Endometrium (tissue), 2 donors: Measurements from ENCODE around the gene DCC.

Source experiments
- FAIRE-seq: peaks from 2 replicates; lab custom pipeline; 2012; peaks lifted over from hg19 to GRCh38; lab: Jason Lieb, UNC
- donor health status: control.
- donor health status: control.

The DCC gene

DNA sequence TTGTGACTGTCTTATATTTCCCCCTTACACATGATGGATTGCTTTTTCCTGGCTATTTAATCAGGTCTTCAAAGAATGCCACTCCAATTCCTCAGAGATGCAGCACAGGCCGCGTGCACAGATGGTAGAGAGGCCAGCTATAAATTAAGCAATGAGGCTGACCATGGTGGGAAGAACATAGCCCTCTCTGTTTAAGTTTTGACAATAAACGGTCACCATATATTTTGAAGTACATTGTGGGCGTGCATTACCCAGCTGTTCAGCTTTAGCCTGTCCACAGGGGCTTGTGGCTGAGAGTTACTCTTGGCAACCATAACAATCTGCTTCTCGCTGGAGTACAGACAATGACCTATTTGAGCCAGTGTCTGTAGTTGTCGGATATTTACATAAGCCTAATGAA, 730.8 kb downstream of the DCC start:
- no peak for FAIRE-seq

DNA sequence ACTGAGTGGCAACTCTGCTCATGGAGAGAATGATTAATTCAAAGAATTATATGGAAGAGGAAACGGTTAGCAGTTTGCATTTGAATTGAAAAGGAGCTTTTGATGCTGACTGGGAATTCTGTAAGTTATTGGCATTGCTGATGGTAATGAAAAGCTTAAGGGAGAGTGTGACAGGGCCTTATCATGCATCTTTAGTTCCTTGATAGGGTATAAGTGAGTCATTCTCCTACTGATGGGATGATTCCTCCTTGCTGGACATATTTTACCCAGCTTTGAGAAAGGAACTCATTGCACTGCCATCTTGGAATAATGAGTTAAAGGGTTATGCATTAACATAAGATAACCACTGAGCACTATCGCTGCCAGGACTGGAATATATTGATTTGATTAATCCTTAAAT, 740.7 kb downstream of the DCC start:
- FAIRE-seq: no peak

DNA sequence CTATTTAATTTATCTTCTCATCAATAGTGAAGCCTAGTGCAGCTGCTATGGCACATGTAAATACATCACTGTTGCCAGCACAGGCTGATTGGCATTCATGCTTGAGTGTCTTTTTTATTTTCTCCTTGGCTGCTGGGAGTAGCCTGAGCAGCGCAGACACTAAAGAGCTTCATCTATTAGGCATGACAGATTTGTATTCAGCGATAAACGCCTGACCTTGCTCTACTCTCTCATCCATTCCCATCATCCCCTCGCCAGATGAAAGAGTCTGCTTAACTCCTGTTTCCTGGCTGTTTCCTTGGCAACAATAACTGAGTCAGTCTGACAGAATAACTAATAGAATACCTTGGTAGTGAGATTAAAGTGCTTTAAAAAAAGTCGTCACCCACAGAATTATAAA, 753.6 kb downstream of the DCC start:
- no peak for FAIRE-seq

- no peak for FAIRE-seq
Measured at GRCh38 chr18:53101536-53102105, 761.6 kb downstream of the DCC start.

DNA sequence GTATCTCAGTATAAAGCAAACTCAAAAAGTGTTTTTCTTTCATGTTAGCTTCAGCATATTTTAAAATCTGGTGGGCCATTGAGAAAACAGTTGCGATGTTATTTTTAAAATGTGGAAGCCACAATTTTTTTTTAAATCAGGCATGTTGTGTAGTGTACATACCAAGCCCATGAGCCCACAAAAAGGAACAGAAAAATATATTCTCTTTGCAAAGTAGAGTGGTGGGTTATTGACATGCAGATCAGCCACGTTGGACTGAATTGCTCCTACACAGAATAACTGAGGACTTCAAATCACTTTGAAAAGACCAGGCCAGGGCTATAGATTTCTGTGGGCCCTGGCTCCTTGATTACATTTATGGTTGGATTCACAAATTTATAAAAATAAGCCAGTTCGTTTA, 774.4 kb downstream of the DCC start:
- no peak for FAIRE-seq

GRCh38 chr18:53115876-53116585, 776.0 kb downstream of the DCC start:
- no peak for FAIRE-seq

DNA sequence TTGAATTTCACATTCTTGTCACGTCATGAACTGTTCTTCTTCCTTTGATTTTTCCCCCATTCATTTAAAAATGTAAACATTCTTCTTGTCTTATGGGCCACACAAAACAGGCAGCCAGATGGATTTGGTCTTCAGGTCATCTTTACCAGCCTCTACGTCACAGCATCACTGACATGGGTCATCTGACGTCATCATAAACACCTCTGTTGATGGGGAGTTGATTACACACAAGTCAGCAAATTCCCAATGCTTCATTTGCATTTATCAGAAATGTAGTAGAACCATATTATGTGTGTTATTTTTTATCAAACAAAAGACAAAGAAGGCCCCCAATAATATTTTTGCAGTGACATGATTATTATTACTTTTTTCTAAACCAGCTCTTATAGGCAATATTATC, 777.9 kb downstream of the DCC start:
- FAIRE-seq: no peak

DNA sequence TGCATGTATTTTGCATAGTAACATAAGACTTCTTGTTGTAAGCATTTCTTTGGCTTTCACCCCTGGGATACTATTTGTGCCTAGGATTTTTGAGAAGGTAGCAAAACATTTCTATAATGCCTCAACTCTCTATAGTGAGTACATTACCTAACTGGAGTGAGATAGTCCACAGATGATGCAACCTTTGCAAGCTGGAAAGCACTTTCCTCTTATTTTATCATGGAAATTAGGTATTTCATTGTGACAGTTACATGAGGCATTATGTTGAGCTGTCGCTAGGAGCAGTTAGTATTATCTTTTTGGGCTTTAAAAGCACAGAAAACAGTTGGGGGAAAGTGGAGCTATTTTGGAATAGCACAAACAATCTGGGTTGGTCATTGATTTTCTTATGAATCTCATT, 786.2 kb downstream of the DCC start:
- FAIRE-seq: no peak

DNA sequence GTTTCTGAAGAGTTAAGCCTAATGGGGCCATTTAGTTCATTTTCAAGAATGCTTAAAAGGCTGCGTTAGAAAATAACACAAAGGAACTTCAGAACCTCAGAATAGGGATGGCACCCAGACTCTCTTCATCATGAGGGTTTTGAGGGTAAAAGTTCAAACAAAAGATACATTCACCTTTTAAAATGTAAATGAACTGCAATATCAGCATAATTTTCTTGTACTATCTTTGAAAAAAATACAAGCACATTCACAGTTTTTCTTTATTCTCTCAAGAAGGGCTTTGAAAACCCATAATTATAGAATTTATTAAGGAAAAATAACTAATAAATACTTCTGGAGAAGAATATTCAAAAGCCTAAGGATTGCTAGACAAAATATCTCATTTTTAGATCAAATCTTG, 791.0 kb downstream of the DCC start:
- no peak for FAIRE-seq

GRCh38 chr18:53134711-53135110, 794.7 kb downstream of the DCC start:
- FAIRE-seq: no peak

- FAIRE-seq: no peak
Measured at GRCh38 chr18:53135654-53136053, 795.7 kb downstream of the DCC start.

DNA sequence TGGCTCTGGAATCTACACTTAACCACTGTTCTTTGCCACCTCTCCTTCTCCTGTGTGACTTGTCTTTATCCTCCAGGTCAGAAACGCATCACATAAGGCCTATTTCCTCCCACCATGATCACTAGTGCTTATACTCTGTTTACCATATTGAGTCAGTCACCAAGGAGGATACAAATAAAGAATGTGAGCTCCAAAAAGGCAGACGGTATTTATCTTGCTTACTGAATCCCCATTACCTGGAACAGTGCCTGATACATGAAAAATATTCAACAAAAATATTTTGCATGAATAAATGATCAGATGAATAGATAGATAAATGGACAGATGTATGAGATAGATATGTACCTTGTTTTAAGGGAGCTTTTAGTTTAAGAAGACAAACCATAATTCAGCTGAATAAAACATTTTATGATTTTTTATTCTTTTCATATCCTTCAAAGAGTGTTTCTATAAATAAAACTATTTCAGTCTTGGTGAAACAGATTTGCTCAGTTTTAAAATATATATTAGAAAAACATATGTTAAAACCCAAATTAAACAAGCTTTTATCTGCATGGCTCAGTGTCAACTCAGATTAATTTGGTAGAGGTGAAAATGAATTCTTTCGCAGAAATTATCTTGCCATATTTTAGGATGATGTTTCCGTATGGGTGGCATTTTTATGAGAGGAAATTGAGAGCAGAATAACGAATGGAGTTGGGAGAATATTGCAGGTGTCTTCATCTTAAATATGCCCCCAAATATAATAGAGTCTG, 799.9 kb downstream of the DCC start:
- no peak for FAIRE-seq

DNA sequence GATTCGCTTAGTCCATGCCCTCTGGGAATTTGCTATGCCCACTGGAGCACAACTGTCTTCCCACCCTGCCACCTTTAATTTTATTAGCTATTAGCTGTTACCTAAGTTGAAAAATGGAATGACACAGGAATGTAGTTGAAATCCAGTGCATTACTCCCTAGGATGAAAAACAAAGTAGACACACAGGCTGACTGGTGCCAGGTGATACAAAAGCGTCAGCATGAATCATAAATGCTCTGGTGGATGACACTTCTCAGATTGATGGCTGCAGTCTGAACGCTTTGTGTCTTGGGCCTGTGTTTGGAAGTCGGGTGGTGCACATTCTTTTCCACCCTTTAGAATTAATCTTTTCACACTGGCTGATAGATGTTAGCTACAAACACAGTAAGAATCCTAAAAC, 802.0 kb downstream of the DCC start:
- FAIRE-seq: no peak

DNA sequence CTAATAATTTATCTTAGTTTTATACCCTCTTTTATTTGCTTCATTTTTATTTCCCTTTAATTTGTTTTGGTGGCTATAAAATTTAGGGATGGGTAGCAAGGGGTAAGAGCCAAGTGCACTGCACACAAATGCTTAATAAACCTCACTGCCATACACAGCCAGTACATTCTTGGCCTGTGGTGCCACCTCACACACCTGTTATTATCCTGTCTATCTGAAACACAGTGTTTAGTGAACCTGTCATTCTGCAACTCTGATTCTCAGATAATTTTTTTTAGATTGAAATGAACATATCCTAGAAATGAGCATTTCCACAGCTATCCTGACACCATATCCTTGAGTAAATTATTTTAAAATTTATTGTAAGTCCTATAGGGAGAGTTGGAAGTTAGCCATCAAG, 807.5 kb downstream of the DCC start:
- FAIRE-seq: no peak

GRCh38 chr18:53148123-53148522, 808.1 kb downstream of the DCC start:
- FAIRE-seq: no peak

DNA sequence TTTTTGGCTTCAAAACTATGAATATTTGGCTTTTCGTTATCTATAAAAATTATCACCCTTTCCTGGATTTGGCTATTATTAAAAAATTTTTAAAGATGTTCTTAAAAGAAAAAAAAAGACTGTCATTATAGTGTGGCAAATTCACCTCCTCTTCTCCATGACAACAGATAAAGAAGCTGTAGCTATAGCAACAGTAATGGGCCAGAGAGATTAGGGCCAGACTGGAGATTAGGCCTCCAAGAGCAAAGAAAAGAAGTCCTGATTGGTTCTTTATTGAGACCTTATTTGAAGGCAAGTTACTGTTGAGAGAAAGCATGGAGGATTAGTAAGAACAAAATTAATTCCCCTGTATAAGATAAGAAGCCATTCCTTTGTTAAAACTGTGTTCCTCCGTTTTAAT, 812.5 kb downstream of the DCC start:
- FAIRE-seq: no peak

DNA sequence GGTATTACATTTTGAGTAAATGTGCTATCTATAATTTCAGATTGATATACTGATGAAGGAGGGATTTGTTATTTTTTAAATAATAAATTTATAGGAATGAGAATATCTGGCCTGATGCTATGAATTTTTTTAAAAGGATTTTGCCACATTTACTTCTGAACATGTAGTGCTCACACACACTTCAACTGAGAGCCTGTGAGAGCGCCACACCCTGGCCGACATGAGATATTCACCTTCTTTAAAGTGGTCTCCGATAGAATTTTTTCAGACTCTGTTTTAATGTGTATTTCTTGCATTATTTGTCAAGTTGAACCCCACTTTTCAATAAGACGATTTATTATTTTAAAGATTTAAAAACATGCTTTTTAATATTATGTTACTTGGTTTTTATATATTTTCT, 813.3 kb downstream of the DCC start:
- FAIRE-seq: no peak

DNA sequence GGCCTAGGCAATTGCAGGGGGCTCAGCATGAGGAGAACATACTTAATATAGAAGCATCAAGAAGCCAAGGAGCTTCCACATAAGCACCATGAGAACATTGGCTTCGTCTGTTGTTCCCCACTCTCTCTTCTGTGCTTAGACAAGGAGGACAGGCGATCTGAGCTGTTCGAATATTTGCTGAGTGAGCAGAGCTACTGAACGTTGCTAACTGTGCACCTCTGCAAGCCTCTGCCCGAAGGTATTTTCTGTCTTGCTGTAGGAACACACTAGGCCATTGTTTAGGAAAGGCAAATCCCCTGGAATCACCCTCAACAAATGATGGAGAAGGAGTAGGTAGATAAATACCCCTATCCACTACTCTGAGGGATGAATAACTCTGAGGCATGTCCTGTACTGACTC, 813.8 kb downstream of the DCC start:
- FAIRE-seq: no peak

DNA sequence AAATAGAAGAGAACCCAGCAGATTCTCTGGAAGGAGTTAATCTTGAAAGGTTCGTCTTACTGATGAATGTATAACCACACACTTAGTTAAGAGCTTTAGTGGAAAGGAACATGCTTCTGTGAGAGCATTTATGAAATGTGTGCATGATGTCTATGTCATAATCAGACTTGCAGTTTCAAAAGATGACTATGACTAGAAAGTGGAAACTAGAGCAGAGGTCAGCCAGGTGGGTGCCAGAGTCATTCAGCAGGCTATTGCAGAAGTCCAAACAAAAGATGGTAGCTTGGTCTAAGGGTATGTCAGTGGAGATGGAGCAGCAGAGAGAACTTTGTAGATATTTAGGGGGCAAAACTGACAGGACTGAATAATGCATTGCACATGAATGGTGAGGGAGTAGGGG, 825.8 kb downstream of the DCC start:
- no peak for FAIRE-seq

DNA sequence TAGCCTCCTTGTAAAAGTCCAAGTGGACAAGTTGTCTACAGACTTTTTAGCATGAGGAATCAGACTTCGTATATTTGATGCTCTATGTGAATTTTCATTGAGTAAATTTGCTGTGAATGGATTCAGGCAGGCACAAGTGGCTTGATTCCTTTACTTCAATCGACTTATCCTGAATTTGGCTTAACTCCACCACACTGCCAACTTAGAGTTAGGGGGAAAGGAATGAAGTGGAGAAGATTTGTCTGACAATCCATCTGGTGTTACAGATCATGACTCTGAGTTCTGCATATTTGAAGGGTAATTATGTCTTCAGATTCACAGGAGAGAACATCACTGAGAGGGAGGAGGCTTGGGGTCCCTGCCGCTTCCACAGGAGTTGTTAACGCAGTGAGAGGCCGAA, 829.3 kb downstream of the DCC start:
- no peak for FAIRE-seq

GRCh38 chr18:53191634-53192033, 851.6 kb downstream of the DCC start:
- no peak for FAIRE-seq

DNA sequence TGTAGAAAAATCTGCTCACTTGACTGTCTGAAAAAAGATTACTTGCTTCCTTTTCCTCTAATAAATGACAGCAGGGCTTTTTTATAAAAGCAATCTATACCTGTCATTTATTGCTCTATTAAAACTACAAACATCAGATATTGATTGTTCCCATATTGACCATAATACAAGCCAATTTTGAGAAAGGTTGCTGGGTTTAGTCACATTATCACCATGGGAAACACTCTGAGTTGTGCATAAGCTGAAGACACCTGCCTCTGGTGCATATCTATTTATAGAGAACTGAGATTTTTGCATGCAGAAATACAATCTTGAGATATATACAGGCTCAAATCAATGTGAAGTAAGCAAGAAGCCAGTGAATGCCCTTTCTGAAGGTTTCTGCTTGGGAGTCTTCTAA, 853.9 kb downstream of the DCC start:
- FAIRE-seq: no peak

DNA sequence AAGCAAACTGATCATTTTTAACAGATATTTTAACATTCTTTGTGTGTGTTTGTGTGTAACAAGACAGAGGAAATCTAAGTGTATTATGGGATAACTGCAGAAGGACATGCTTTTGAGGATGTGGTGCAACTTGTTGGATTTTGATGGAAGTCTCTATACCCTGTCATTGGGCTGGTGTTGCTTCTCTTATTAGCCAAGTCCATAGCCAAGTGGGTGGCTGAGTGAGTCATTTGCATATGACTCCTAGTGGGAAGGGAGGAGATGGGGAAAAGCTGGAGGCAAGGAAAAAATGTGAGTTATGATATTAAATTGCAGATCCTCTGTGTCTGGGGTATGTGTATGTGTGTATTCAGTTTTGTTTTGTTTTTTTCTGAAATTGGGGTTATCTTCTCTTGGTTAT, 879.9 kb downstream of the DCC start:
- no peak for FAIRE-seq
